H7 (cell line): ENCODE measurements around the gene AUTS2. TPM values are rescaled to one million over a fixed set of nuclear protein-coding genes. Genes with fewer than 3 reads are reported as not detected.

Experiments
- DNase-seq: peaks from one replicate; pipeline ENCODE4 v3.0.0; 2012
- H3K27me3 ChIP-seq: 2 replicates; pipeline ENCODE4 v1.6.0; 2011; ENCODE audit warnings: mild to moderate bottlenecking, low read length; ENCODE audit not compliant: control insufficient read depth, insufficient read depth
- H3K36me3 ChIP-seq: replicated peaks from 2 replicates; pipeline ENCODE4 v1.5.1; 2011; ENCODE audit warnings: low read length; ENCODE audit not compliant: control insufficient read depth, insufficient read depth
- H3K4me3 ChIP-seq: 2 replicates; pipeline ENCODE4 v1.5.1; 2011; ENCODE audit warnings: low read depth, mild to moderate bottlenecking, control low read depth, low read length, moderate library complexity; ENCODE audit not compliant: insufficient read depth
- total RNA-seq: library from RNA; depleted of rRNA; stranded (reverse); fragments of >200 nt; shearing (Covaris generic); gene quantifications from 2 replicates; pipeline ENCODE4 v1.2.3, GENCODE V29; 2014

The AUTS2 gene
- total RNA-seq, 1 experiment from 2014 or later, result 16.1 TPM

- no peaks in the 10 kb centered on the region for H3K36me3 ChIP-seq
- H3K27me3 ChIP-seq, result no peaks in the 10 kb centered on the region
These were observed 224.1 kb downstream of the AUTS2 start for GRCh38 chr7:69822386-69822785.

GRCh38 chr7:69823151-69823744 lies 225.0 kb downstream of the AUTS2 start:
- no peak for DNase-seq
- no peaks in the 10 kb centered on the region for H3K36me3 ChIP-seq
- no peak overlapping the region for H3K4me3 ChIP-seq
- no peaks in the 10 kb centered on the region for H3K27me3 ChIP-seq

More at GRCh38 chr7:69822386-69822785, 224.1 kb downstream of the AUTS2 start:
- no peak for DNase-seq
- H3K4me3 ChIP-seq, result no peak overlapping the region

GRCh38 chr7:69825113-69825972 lies 227.1 kb downstream of the AUTS2 start:
- Histone ChIP-seq H3K36me3 (no peaks in the 10 kb centered on the region), H3K27me3 (no peaks in the 10 kb centered on the region), H3K4me3 (no peak overlapping the region)
- no peak for DNase-seq

GRCh38 chr7:69826283-69826682 lies 228.0 kb downstream of the AUTS2 start:
- no peak for DNase-seq
- Histone ChIP-seq H3K36me3 (no peaks in the 10 kb centered on the region), H3K27me3 (no peaks in the 10 kb centered on the region), H3K4me3 (no peak overlapping the region)

DNA sequence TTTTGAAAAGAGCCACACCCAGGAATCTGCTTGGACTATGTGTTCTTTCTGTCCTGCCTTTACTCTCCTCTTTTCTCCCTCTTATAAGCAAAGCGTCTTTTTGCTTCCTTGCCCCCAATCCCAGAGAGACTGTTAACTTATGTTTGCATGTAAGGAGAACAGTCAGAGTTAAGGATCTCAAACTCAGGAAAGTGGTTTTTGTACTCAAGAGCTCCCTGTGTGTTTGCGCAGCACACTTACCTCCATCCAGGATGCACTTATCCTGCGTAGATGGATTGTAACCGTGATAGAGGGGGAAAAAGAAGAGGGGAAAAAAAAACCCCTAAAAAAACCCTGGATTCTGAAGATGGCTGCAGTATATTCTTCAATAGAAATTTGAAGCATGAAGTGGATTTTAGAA lies 228.9 kb downstream of the AUTS2 start:
- Histone ChIP-seq H3K27me3 (no peaks in the 10 kb centered on the region), H3K4me3 (no peak overlapping the region), H3K36me3 (no peaks in the 10 kb centered on the region)
- no peak for DNase-seq

DNA sequence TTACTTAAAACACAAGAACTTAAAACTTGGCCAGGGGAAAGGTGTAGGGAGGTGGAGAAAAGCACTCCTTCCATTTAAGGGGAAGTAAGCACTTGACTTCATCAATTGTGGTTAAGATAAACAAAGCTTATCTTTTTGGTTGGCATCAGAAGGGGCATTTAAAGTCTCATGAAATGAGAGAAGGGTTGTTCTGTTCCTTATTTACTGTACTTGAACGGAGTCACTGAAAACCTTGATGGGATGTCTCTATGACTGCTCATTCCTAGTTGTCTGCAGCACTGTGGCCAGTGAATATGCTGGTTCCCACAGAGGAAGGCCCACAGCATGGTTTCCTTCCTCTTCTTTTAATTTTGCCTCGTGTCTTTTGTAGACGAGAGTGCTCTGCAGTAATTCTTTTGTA lies 229.3 kb downstream of the AUTS2 start:
- Histone ChIP-seq H3K4me3 (no peak overlapping the region), H3K27me3 (no peaks in the 10 kb centered on the region), H3K36me3 (no peaks in the 10 kb centered on the region)
- DNase-seq, result no peak

GRCh38 chr7:69832356-69832755 lies 234.1 kb downstream of the AUTS2 start:
- H3K4me3 ChIP-seq, result no peak overlapping the region
- DNase-seq, result no peak
- H3K36me3 ChIP-seq, result no peaks in the 10 kb centered on the region
- H3K27me3 ChIP-seq, result no peaks in the 10 kb centered on the region

- no peak for DNase-seq
- H3K4me3 ChIP-seq, result no peak overlapping the region
- H3K27me3 ChIP-seq, result no peaks in the 10 kb centered on the region
- H3K36me3 ChIP-seq, result no peaks in the 10 kb centered on the region
These were observed 235.7 kb downstream of the AUTS2 start for GRCh38 chr7:69833964-69834363.

GRCh38 chr7:69836702-69837101 lies 238.4 kb downstream of the AUTS2 start:
- Histone ChIP-seq H3K36me3 (no peaks in the 10 kb centered on the region), H3K27me3 (no peaks in the 10 kb centered on the region), H3K4me3 (no peak overlapping the region)
- DNase-seq, result no peak

DNA sequence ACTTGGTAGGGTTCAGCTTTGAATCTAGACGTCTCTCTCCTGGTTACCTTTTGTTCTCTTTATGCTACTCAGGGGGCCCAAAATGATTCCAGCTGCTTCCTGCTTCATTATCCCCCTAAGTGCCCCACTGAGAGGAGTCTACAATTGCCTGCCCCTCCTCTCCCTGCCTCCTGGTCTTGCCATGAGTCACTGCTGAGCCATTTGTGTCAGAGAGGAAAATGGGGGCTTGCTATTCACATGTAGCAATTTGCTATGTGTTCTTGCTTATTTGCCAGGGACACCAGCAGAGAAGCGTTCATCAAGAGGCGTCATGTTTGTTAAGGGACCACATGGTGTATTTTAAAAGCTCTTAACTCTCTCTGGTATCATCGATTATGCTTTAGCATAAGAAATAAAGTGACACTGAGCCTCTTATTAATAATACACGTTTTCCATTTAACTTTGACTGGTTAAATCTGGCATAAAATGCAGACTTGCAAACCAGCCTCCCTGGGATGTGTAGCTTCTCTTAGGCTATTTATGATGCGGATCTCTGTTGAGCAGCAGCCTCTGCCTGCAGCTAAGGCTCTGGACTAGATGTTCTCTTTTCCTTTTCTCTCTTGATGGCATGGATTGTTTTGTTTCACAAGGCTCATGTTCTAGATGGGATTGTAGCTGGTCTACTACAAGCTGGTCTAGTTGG lies 239.3 kb downstream of the AUTS2 start:
- Histone ChIP-seq H3K27me3 (no peaks in the 10 kb centered on the region), H3K36me3 (no peaks in the 10 kb centered on the region), H3K4me3 (no peak overlapping the region)
- DNase-seq, result no peak

GRCh38 chr7:69839782-69840181 lies 241.5 kb downstream of the AUTS2 start:
- Histone ChIP-seq H3K36me3 (no peaks in the 10 kb centered on the region), H3K4me3 (no peak overlapping the region), H3K27me3 (no peaks in the 10 kb centered on the region)
- no peak for DNase-seq

GRCh38 chr7:69840248-69840647 lies 242.0 kb downstream of the AUTS2 start:
- no peak for DNase-seq
- H3K4me3 ChIP-seq, result no peak overlapping the region
- no peaks in the 10 kb centered on the region for H3K36me3 ChIP-seq
- no peaks in the 10 kb centered on the region for H3K27me3 ChIP-seq

DNA sequence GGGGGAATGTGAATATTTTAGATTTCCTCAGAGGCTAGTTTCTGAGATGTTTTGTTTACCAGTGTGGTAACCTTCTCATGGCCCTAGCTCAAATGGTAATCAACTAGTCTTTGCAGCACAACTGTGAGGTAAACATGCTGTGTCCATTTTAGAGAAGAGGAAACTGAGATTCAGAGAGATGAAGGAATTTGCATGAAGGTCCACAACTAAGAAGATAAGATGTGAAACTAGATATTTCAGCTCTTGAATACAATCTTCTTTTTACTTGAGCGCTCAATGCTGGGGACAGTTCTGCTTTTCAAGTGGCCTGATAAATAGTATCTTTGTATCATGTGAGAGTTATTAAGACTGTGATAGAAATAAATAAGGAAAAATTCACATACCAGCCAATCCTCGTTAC lies 245.4 kb downstream of the AUTS2 start:
- DNase-seq, result no peak
- no peaks in the 10 kb centered on the region for H3K36me3 ChIP-seq
- no peaks in the 10 kb centered on the region for H3K27me3 ChIP-seq
- H3K4me3 ChIP-seq, result no peak overlapping the region

DNA sequence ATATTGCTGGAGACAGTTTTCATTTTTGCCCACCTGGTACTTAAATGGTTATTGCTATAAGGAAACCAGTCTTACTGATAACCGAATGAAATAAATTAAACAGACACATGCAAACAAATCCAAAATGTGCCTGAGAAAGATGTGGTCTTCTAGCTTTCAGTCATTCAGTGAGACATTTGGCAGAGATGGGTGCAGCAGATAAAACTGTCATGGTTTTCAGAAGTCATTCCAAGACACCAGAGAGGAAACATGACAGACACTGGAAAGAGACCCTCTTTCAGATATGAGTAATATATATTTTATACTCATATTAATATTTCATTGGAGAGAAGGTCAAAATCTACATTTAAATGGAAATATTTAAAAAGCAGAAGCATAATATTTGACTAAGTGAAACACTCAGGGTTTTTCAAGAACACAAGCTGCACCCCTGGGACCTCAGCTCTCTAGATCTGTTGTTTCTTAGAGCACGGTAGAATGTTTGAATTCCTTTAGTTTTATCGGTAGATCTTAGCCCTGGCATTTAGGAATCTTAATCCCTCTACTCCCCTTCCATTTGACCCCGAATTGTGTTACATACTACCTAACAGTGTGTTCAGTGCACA lies 246.1 kb downstream of the AUTS2 start:
- no peak for DNase-seq
- Histone ChIP-seq H3K27me3 (no peaks in the 10 kb centered on the region), H3K36me3 (no peaks in the 10 kb centered on the region), H3K4me3 (no peak overlapping the region)
